Bronchial epithelial cell (primary cell): ENCODE results near the gene MAF. TPM values are rescaled to one million over a fixed set of nuclear protein-coding genes. Genes with fewer than 3 reads are reported as not detected.

ENCODE experiments used
- DNase-seq: peaks from one replicate; pipeline ENCODE4 v3.0.0-alpha.2; 2010; ENCODE audit warnings: low read depth
- FAIRE-seq: peaks from 2 replicates; lab custom pipeline; 2011; peaks lifted over from hg19 to GRCh38; lab: Jason Lieb, UNC
- H3K27me3 ChIP-seq: 2 replicates; pipeline ENCODE4 v1.5.1; 2011; ENCODE audit warnings: low read length; ENCODE audit not compliant: control insufficient read depth, insufficient read depth
- H3K36me3 ChIP-seq: 2 replicates; pipeline ENCODE4 v1.5.1; 2011; ENCODE audit warnings: low read length; ENCODE audit not compliant: control insufficient read depth, insufficient read depth
- H3K4me3 ChIP-seq: 2 replicates; pipeline ENCODE4 v1.5.1; 2011; ENCODE audit warnings: mild to moderate bottlenecking, low read depth, low read length, control low read depth
- CTCF ChIP-seq: IDR thresholded peaks from 2 replicates; pipeline ENCODE4 v1.5.1; 2011; ENCODE audit warnings: mild to moderate bottlenecking, moderate library complexity, low read length, control low read depth, inconsistent platforms; ENCODE audit not compliant: insufficient read depth, severe bottlenecking
- total RNA-seq: library from RNA; depleted of rRNA; stranded (reverse); fragments of >200 nt; gene quantifications from 2 replicates; pipeline ENCODE4 v1.2.1, GENCODE V29; 2014

The MAF gene
- total RNA-seq, 1 donor from 2014 or later = 6.3 TPM

- FAIRE-seq = peak; percentile 36
- peak; percentile 45 for DNase-seq
- H3K27me3 ChIP-seq = no peaks in the 10 kb centered on the region
- TF ChIP-seq CTCF = no peak
- no peak overlapping the region for H3K4me3 ChIP-seq
- no peaks in the 10 kb centered on the region for H3K36me3 ChIP-seq
These were observed 11.7 kb upstream of the MAF start for GRCh38 chr16:79612207-79612606.

- DNase-seq = peak; percentile 63
- H3K27me3 ChIP-seq = no peaks in the 10 kb centered on the region
- TF ChIP-seq CTCF = no peak
- no peak overlapping the region for H3K4me3 ChIP-seq
- FAIRE-seq = no peak
- no peaks in the 10 kb centered on the region for H3K36me3 ChIP-seq
These were observed 10.2 kb upstream of the MAF start for GRCh38 chr16:79610771-79611170.

GRCh38 chr16:79609861-79610260 is 9.3 kb upstream of the MAF start:
- Histone ChIP-seq H3K4me3 (no peak overlapping the region), H3K27me3 (no peaks in the 10 kb centered on the region), H3K36me3 (no peaks in the 10 kb centered on the region)
- peak; percentile 46 for DNase-seq
- FAIRE-seq = no peak
- TF ChIP-seq CTCF = no peak

- no peak for TF ChIP-seq CTCF
- Histone ChIP-seq H3K27me3 (no peaks in the 10 kb centered on the region), H3K4me3 (no peak overlapping the region), H3K36me3 (no peaks in the 10 kb centered on the region)
- DNase-seq (no peak), FAIRE-seq (no peak)
These were observed 8.4 kb upstream of the MAF start for GRCh38 chr16:79608976-79609375.

GRCh38 chr16:79607587-79607986 is 7.0 kb upstream of the MAF start:
- no peaks in the 10 kb centered on the region for H3K27me3 ChIP-seq
- FAIRE-seq (peak; percentile 58), DNase-seq (peak; percentile 82)
- no peaks in the 10 kb centered on the region for H3K36me3 ChIP-seq
- TF ChIP-seq CTCF = no peak
- H3K4me3 ChIP-seq = no peak overlapping the region

- Histone ChIP-seq H3K36me3 (no peaks in the 10 kb centered on the region), H3K27me3 (no peaks in the 10 kb centered on the region), H3K4me3 (no peak overlapping the region)
- no peak for TF ChIP-seq CTCF
- FAIRE-seq (peak; percentile 79), DNase-seq (peak; percentile 84)
These were observed 5.5 kb upstream of the MAF start for GRCh38 chr16:79605999-79606398.
